ENCODE data around the gene GRID1. TPM values are rescaled to one million over a fixed set of nuclear protein-coding genes. Genes with fewer than 3 reads are reported as not detected.

The GRID1 gene
- polyA plus RNA-seq, 1 donor (not counting 4 experiments of a cell fraction or from before 2014, with no cell fraction given), result 0.01 TPM

DNA sequence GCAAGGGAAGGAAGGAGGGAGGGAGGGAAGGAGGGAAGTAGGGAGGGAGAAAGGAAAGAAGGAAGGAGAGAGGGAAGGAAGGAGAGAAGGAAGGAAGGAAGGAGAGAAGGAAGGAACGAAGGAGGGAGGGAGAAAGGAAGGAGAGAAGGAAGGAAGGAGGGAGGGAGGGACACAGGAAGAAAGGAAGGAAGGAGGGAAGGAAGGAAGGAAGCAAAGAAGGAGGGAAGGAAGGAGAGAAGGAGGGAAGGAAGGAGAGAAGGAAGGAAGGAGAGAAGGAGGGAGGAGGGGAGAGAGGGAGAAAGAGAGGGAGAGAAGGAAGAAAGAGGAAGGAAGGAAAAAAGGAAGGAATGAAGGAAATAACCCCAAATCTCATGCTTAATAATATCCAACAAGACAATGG is 630.6 kb downstream of the GRID1 start:
- no peak for FAIRE-seq
- H3K27me3 ChIP-seq (ENCODE audit: control insufficient read depth, extremely low read depth, insufficient read depth, low read length), result no peaks in the 10 kb centered on the region

DNA sequence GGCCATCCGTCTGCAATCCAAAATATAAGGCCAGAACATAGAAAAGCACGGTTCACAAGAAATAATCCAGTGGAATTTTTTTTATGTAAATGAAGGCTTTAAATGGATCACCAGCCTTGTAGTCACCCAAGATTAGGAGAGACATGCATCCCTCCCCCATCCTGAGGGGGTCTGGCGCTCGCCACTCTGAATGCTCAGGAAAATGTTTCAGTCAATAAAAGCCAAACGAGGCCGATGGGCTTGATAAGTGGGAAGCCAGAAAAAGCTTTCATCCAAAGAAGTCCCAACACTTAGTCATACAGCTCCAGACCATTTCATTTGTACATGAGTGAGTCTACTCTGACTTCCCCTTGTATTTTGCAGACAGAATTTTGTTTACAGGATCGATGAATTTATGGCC is 631.8 kb downstream of the GRID1 start:
- no peaks in the 10 kb centered on the region for H3K36me3 ChIP-seq (ENCODE audit: control insufficient read depth in 2 of 2, extremely low read depth in 1 of 2, insufficient read depth in 2 of 2, low read length in 2 of 2)
- no peak overlapping the region for H3K27ac ChIP-seq (ENCODE audit: control insufficient read depth, insufficient read depth, low read length)

More for the DNA sequence above, 630.6 kb downstream of the GRID1 start:
- Histone ChIP-seq H3K79me2 (ENCODE audit: control insufficient read depth, insufficient read depth, low read length) (no peaks in the 10 kb centered on the region), H3K9me3 (ENCODE audit: control insufficient read depth, low read depth, low read length) (no peaks in the 10 kb centered on the region), H3K9me1 (ENCODE audit: control insufficient read depth, extremely low read depth, insufficient read depth, low read length) (no peaks in the 10 kb centered on the region), H3K4me3 (ENCODE audit: control insufficient read depth in 2 of 3, extremely low read depth in 1 of 3, insufficient read depth in 2 of 3, low read depth in 1 of 3, low read length in 3 of 3) (no peak overlapping the region), H3K36me3 (ENCODE audit: control insufficient read depth in 2 of 2, extremely low read depth in 1 of 2, insufficient read depth in 2 of 2, low read length in 2 of 2) (no peaks in the 10 kb centered on the region), H3K4me1 (ENCODE audit: control insufficient read depth, extremely low read depth, insufficient read depth, low read length) (no peaks in the 10 kb centered on the region), H2AFZ (ENCODE audit: control insufficient read depth, low read length) (no peak overlapping the region), H3K4me2 (ENCODE audit: control insufficient read depth, extremely low read depth, insufficient read depth, low read depth, low read length) (no peak overlapping the region), H4K20me1 (ENCODE audit: control insufficient read depth, extremely low read depth, insufficient read depth, low read length) (no peaks in the 10 kb centered on the region), H3K9ac (ENCODE audit: control insufficient read depth, extremely low read depth, insufficient read depth, low read length) (no peak overlapping the region), H3K27ac (ENCODE audit: control insufficient read depth, insufficient read depth, low read length) (no peak overlapping the region)
- dilution Hi-C loops (cut with MboI; ENCODE audit: extremely low pct_ligation_motif_present, low sequenced_read_pairs), result no loop called here
- no peak for DNase-seq (ENCODE audit: low read depth, low spot score)
- TF ChIP-seq, protein P1, sequence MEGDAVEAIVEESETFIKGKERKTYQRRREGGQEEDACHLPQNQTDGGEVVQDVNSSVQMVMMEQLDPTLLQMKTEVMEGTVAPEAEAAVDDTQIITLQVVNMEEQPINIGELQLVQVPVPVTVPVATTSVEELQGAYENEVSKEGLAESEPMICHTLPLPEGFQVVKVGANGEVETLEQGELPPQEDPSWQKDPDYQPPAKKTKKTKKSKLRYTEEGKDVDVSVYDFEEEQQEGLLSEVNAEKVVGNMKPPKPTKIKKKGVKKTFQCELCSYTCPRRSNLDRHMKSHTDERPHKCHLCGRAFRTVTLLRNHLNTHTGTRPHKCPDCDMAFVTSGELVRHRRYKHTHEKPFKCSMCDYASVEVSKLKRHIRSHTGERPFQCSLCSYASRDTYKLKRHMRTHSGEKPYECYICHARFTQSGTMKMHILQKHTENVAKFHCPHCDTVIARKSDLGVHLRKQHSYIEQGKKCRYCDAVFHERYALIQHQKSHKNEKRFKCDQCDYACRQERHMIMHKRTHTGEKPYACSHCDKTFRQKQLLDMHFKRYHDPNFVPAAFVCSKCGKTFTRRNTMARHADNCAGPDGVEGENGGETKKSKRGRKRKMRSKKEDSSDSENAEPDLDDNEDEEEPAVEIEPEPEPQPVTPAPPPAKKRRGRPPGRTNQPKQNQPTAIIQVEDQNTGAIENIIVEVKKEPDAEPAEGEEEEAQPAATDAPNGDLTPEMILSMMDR (optimal IDR thresholded peaks at IDR 0.05 in 1 of 3, IDR thresholded peaks at IDR 0.05 in 1 of 3, conservative IDR thresholded peaks at IDR 0.05 in 1 of 3; ENCODE audit: extremely low read depth in 1 of 3, insufficient read depth in 2 of 3, low read length in 3 of 3), result no peak
- no peak for TF ChIP-seq EZH2 (IDR thresholded peaks at IDR 0.05; ENCODE audit: low read length)

More for the DNA sequence above, 631.8 kb downstream of the GRID1 start:
- Histone ChIP-seq H4K20me1 (ENCODE audit: control insufficient read depth, extremely low read depth, insufficient read depth, low read length) (no peaks in the 10 kb centered on the region), H3K27me3 (ENCODE audit: control insufficient read depth, extremely low read depth, insufficient read depth, low read length) (no peaks in the 10 kb centered on the region), H2AFZ (ENCODE audit: control insufficient read depth, low read length) (no peak overlapping the region), H3K9me3 (ENCODE audit: control insufficient read depth, low read depth, low read length) (no peaks in the 10 kb centered on the region), H3K4me2 (ENCODE audit: control insufficient read depth, extremely low read depth, insufficient read depth, low read depth, low read length) (no peak overlapping the region), H3K79me2 (ENCODE audit: control insufficient read depth, insufficient read depth, low read length) (no peaks in the 10 kb centered on the region), H3K9ac (ENCODE audit: control insufficient read depth, extremely low read depth, insufficient read depth, low read length) (no peak overlapping the region), H3K4me3 (ENCODE audit: control insufficient read depth in 2 of 3, extremely low read depth in 1 of 3, insufficient read depth in 2 of 3, low read depth in 1 of 3, low read length in 3 of 3) (no peak overlapping the region), H3K4me1 (ENCODE audit: control insufficient read depth, extremely low read depth, insufficient read depth, low read length) (no peaks in the 10 kb centered on the region), H3K9me1 (ENCODE audit: control insufficient read depth, extremely low read depth, insufficient read depth, low read length) (no peaks in the 10 kb centered on the region)
- no peak for FAIRE-seq
- dilution Hi-C loops (cut with MboI; ENCODE audit: extremely low pct_ligation_motif_present, low sequenced_read_pairs), result no loop called here
- no peak for DNase-seq (ENCODE audit: low read depth, low spot score)
- TF ChIP-seq, protein P1 (optimal IDR thresholded peaks at IDR 0.05 in 1 of 3, IDR thresholded peaks at IDR 0.05 in 1 of 3, conservative IDR thresholded peaks at IDR 0.05 in 1 of 3; ENCODE audit: extremely low read depth in 1 of 3, insufficient read depth in 2 of 3, low read length in 3 of 3), result no peak
- TF ChIP-seq EZH2 (IDR thresholded peaks at IDR 0.05; ENCODE audit: low read length), result no peak
